Left lobe of liver (tissue), 2 donors: Measurements from ENCODE around the gene SEM1. TPM values are rescaled to one million over a fixed set of nuclear protein-coding genes. Genes with fewer than 3 reads are reported as not detected.
"Not testable (repeated sequence)": the region's sequence is repeated elsewhere in the genome, so short reads cannot be mapped to it uniquely, and the experiment has no call there.

Source experiments
- ATAC-seq: fragments of 200-7000 bp; cut with Tn5 transposase; one replicate; pipeline ENCODE4 v1.9.1; 2020; ENCODE audit warnings: mild to moderate bottlenecking, moderate library complexity
- DNase-seq: peaks from one replicate; pipeline ENCODE4 v3.0.0-alpha.2; 2020; ENCODE audit warnings: low spot score
- total RNA-seq: library from RNA; stranded (reverse); gene quantifications from one replicate; pipeline ENCODE4 v1.2.1, GENCODE V29; 2021
- donor health status: DM: no; HTN: no; CAD: no; lungs with moderate emphysema.
- donor health status: DM: no; HTN: yes; CAD: no.

SEM1 gene
- total RNA-seq, 1 donor from 2014 or later: 27.2 TPM

- DNase-seq (no peak), ATAC-seq (no peak)
Observed at GRCh38 chr7:96707901-96708774, 1.5 kb downstream of the SEM1 start.

DNA sequence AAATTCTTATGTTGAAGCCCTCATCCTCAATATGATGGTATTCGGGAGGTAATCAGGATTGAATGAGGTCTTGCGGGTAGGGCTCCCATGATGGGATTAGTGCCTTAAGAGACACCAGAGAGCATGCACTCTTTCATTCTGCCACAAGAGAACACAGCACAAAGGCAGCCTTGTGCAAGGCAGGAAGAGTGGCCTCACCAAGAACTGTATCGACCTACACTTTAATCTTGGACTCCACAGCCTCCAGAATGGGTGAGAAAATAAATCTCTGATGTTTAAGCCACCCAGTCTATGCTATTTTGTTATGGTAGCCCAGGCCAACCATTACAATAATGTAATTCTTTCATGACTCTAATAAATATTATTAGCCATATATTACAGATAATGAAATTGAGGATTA, 8.4 kb downstream of the SEM1 start:
- ATAC-seq (no peak), DNase-seq (no peak)

GRCh38 chr7:96700516-96700915, 9.1 kb downstream of the SEM1 start:
- ATAC-seq (no peak), DNase-seq (no peak)

- ATAC-seq (no peak), DNase-seq (no peak)
Observed at GRCh38 chr7:96699219-96699871, 10.3 kb downstream of the SEM1 start.

DNA sequence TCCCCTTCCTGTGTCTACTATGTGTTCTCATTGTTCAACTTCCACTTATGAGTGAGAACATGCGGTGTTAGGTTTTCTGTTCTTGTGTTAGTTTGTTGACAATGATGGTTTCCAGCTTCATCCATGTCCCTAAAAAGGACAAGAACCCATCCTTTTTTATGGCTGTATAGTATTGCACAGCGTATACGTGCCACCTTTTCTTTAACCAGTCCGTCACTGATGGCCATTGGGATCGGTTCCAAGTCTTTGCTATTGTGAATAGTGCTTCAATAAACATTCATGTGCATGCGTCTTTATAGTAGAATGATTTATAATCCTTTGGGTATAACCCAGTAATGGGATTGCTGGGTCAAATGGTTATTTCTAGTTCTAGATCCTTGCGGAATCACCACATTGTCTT, 11.2 kb downstream of the SEM1 start:
- DNase-seq, ATAC-seq: not testable (repeated sequence)

DNA sequence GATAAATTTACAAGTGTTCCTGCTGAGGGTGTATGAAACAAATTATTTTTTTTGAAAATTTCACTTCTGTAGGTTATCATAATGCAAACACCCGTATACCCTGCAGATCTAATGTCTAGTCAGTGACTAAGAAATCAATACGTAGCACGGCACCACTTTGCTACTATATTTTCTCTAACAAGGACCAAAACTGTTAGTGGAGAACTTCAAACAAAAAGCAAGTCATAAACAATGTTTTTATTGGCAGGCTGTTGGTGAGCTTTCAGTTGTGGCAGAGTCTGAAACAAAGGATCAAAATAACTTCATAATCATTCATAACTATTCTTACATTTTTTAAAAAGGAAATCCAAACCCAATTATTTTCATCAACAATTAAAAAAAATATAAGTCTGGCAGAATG, 11.8 kb downstream of the SEM1 start:
- no peak for ATAC-seq

GRCh38 chr7:96695581-96695980, 14.1 kb downstream of the SEM1 start:
- DNase-seq (no peak), ATAC-seq (no peak)

More for the DNA sequence above, 11.8 kb downstream of the SEM1 start:
- DNase-seq: no peak

DNA sequence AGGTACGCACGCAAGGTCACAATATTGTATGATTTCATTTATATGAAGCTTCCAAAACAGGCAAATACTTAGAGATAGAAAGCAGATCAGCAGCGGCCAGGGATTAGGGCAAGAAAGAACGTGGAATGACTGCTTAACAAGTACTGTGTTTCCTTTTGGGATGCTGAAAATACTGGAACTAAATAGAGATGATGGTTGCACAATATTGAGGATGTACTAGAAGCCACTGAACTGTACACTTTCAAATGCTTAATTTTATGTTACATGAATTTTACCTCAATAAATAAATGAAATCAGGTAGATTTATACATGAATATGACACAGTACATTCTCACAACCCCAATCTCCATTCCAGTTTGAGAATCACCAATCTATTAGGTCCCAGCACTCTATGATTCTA, 15.6 kb downstream of the SEM1 start:
- ATAC-seq: no peak
- DNase-seq: no peak

- no peak for DNase-seq
Observed at GRCh38 chr7:96691702-96692101, 17.9 kb downstream of the SEM1 start.

GRCh38 chr7:96689414-96689813, 20.2 kb downstream of the SEM1 start:
- ATAC-seq: no peak
- DNase-seq: no peak

More at GRCh38 chr7:96691702-96692101, 17.9 kb downstream of the SEM1 start:
- ATAC-seq: no peak

- DNase-seq: no peak
- ATAC-seq: no peak
Observed at GRCh38 chr7:96686305-96686704, 23.3 kb downstream of the SEM1 start.

DNA sequence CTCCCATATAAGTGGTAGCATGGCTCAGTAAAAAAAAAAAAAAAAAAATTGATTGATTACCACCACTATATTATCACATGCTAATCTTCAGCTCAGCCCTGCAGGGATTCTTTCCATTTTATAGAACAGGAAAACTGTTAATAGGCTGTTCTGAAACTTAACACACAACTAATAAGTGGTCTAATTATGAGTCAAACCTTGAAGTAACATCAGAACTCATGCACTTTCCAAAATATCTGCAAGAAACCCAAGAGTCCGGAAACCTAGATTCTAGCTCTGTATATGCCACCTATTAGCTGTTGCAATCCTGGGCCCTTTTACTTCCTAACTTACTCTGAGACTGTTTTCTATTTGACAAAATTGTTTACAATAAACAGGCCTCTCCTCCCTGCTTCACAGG, 23.9 kb downstream of the SEM1 start:
- DNase-seq: no peak
- ATAC-seq: no peak

DNA sequence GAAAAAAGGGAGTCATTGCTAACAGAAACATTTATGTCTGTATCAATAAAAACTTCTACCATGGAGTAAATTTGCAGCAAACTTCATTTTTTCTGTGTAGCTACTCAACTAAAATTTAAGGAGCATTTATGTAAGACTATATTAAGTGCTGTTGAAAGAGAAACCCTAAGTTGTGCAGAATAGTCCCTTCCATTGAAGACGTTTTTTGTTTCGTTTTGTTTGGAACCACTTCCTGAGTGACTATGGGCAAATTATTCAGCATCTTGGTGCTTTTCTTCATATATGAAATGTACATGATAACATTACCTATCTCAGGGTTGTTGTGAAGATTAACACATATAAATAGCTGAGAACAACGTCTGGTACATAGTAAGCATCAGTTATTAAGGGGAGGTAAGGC, 24.3 kb downstream of the SEM1 start:
- ATAC-seq: no peak

DNA sequence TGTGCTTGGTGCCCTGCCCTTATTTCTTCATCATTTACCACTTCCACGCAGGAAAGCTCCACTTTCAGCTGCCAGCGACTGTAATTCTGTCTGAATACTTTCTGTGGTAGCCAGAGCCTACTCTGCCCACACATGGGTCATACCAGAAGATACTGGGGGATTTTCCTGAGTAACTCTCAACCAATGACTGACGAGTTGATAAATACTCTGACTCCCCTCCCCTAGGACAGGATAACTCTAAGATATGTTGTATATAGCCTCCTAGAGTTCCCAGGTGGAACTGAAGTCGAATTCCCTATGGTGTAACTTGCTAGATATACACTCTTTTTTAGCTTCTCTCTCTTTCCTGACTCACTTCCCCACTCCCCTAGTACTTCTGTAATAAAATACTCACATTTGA, 29.8 kb downstream of the SEM1 start:
- ATAC-seq: no peak
- DNase-seq: no peak

More for the DNA sequence above, 24.3 kb downstream of the SEM1 start:
- DNase-seq: no peak

GRCh38 chr7:96676919-96677318, 32.7 kb downstream of the SEM1 start:
- ATAC-seq (no peak), DNase-seq (no peak)

GRCh38 chr7:96675548-96675947, 34.1 kb downstream of the SEM1 start:
- no peak for ATAC-seq
- DNase-seq: no peak

GRCh38 chr7:96674565-96674964, 35.1 kb downstream of the SEM1 start:
- DNase-seq: no peak
- no peak for ATAC-seq

- DNase-seq (no peak), ATAC-seq (peak; percentile 90)
Observed at GRCh38 chr7:96671854-96672253, 37.8 kb downstream of the SEM1 start.

DNA sequence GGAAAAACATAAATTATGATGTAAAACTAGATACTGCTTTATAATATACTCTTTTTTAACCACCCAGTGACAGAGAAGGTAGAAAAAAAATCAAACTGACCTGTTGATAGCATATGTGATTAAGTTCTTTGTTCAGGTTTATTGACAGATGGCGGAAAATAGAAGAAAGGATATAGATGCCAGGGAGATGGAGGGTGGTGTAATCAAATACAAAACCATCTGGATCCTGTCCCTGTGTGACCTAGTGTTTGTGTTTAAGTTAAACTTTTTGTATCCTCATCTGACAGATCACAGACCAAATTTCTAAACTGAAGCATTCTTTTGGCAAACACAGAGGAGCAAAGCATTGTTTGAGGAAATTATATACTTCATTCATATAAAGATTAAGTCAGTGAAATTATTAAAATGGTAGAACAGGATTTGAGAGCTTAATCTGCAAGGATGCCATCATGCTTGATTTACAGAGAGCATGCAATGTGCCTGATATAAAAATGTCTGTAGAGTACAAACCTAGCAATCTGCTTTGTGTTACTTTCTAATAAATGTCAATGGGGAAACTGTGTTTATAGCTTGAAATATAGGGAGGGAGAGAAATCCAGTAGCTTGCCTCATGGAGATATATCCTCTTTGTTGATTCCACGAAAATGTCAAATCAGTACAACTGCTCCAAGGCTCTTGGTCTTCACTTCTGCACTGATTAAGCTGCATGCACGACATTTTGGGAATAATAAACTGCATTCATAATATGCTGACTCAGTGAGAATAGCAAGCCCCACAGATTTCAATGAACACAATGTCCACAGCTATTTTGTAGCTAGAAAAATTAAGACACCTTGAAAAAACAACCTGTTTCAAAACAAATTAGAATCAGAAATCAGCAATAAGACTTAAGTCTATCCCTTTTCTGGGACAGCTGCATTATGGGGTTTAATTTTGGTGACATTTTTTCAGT, 39.0 kb downstream of the SEM1 start:
- no peak for DNase-seq
- no peak for ATAC-seq

GRCh38 chr7:96669812-96670211, 39.8 kb downstream of the SEM1 start:
- no peak for DNase-seq

GRCh38 chr7:96667026-96667425, 42.6 kb downstream of the SEM1 start:
- ATAC-seq: no peak

More at GRCh38 chr7:96669812-96670211, 39.8 kb downstream of the SEM1 start:
- no peak for ATAC-seq

More at GRCh38 chr7:96667026-96667425, 42.6 kb downstream of the SEM1 start:
- no peak for DNase-seq
